ENCODE results near the gene LY6G6C. TPM values are rescaled to one million over a fixed set of nuclear protein-coding genes. Genes with fewer than 3 reads are reported as not detected.

LY6G6C gene
- total and polyA plus RNA-seq, 2 of the 13 experiments (the other 11 are each of a cell fraction or from before 2014, with no cell fraction given), result 0.15 TPM; not detected in 1

GRCh38 chr6:31739639-31740396 is 18.3 kb upstream of the LY6G6C start, which contains the start of gene MSH5 (continued):
- TF ChIP-seq NR0B2 (CRISPR knock-in tag; IDR thresholded peaks at IDR 0.05) (peak; percentile 97), IRF9 (CRISPR knock-in tag; IDR thresholded peaks at IDR 0.05; ENCODE audit: borderline replicate concordance) (peak; percentile 99), PHF5A (CRISPR knock-in tag; IDR thresholded peaks at IDR 0.05; ENCODE audit: low read depth, unreplicated experiment) (peak; percentile 82), ARHGAP35 (CRISPR knock-in tag; IDR thresholded peaks at IDR 0.05; ENCODE audit: borderline replicate concordance) (peak; percentile 99), UBTF (CRISPR knock-in tag; IDR thresholded peaks at IDR 0.05) (no peak; the same call in 1 of the 2 replicates), ZSCAN25 (CRISPR knock-in tag; IDR thresholded peaks at IDR 0.05) (peak; percentile 91), TFE3 (CRISPR knock-in tag; IDR thresholded peaks at IDR 0.05) (peak; percentile 84), EP300 (IDR thresholded peaks at IDR 0.05; ENCODE audit: low read depth in 2 of 2, low read length in 2 of 2) (no peak; a peak in 1 of 4 replicates), EP300 (CRISPR knock-in tag; IDR thresholded peaks at IDR 0.05; ENCODE audit: borderline replicate concordance) (peak; percentile 71), CREB1 (IDR thresholded peaks at IDR 0.05) (peak; percentile 80), CREB1 (CRISPR knock-in tag; IDR thresholded peaks at IDR 0.05) (peak; percentile 89), HBP1 (CRISPR knock-in tag; IDR thresholded peaks at IDR 0.05; ENCODE audit: low read depth) (peak; percentile 91), PHF8 (CRISPR knock-in tag; IDR thresholded peaks at IDR 0.05) (peak; percentile 76), ARID4A (CRISPR knock-in tag; IDR thresholded peaks at IDR 0.05; ENCODE audit: borderline replicate concordance) (peak; percentile 94), MAFK (conservative IDR thresholded peaks at IDR 0.05 in 1 of 2, IDR thresholded peaks at IDR 0.05 in 1 of 2; ENCODE audit: low read length in 2 of 2) (no peak), ZNF83 (CRISPR knock-in tag; IDR thresholded peaks at IDR 0.05; ENCODE audit: borderline replicate concordance) (peak; percentile 73; the same call in 1 of the 2 replicates), CCAR2 (optimal IDR thresholded peaks at IDR 0.05; ENCODE audit: low read depth, low read length) (no peak)

Measured in HepG2 (cell line).